Naive thymus-derived CD8-positive, alpha-beta T cell (primary cell): ENCODE results near the gene AQP2. TPM values are rescaled to one million over a fixed set of nuclear protein-coding genes. Genes with fewer than 3 reads are reported as not detected.
"Not testable (repeated sequence)": the region's sequence is repeated elsewhere in the genome, so short reads cannot be mapped to it uniquely, and the experiment has no call there.

Source experiments
- ATAC-seq, 2 donors: fragments of 150-1000 bp; cut with Tn5 transposase in 1 of 2; sonication (Bioruptor Pico), chemical (Tn5 transposase) in 1 of 2; 1 replicate in 1 of 2; 2 replicates in 1 of 2; pipeline ENCODE4 v1.10.0; 2021; ENCODE audit warnings: mild to moderate bottlenecking in 2 of 2, moderate library complexity in 2 of 2
- POLR2A ChIA-PET: fragments of 350-600 bp; sonication (Branson Sonifier 250); formaldehyde crosslinking; loops from one replicate; lab custom pipeline; 2021; ENCODE audit warnings: antibody characterized with exemption; lab: Charles Lee
- DNase-seq, 10 donors: peaks; one replicate each; pipeline versions ENCODE4 v3.0.0 to v3.0.0-alpha.2; 2020 to 2022
- H3K27ac Mint-ChIP-seq, 10 donors: one replicate each; pipeline ENCODE4 v1.8.0; 2020 to 2022; ENCODE audit warnings: mild to moderate bottlenecking in 10 of 10, mixed read lengths in 10 of 10, moderate library complexity in 4 of 10, inconsistent platforms in 1 of 10
- H3K27me3 Mint-ChIP-seq, 5 donors: one replicate each; pipeline ENCODE4 v1.8.0; 2021 to 2022; ENCODE audit warnings: mixed read lengths in 5 of 5
- H3K36me3 Mint-ChIP-seq, 3 donors: one replicate each; pipeline ENCODE4 v1.8.0; 2020 to 2022; ENCODE audit warnings: mixed read lengths in 3 of 3, mild to moderate bottlenecking in 2 of 3, inconsistent platforms in 1 of 3
- H3K4me1 Mint-ChIP-seq, 4 donors: one replicate each; pipeline ENCODE4 v1.8.0; 2021 to 2022; ENCODE audit warnings: mixed read lengths in 4 of 4
- H3K4me3 Mint-ChIP-seq, 10 donors: one replicate each; pipeline ENCODE4 v1.8.0; 2020 to 2022; ENCODE audit warnings: mild to moderate bottlenecking in 10 of 10, mixed read lengths in 10 of 10, moderate library complexity in 6 of 10, inconsistent platforms in 1 of 10
- H3K9me3 Mint-ChIP-seq, 9 donors: one replicate each; pipeline ENCODE4 v1.8.0; 2020 to 2022; ENCODE audit warnings: mixed read lengths in 9 of 9, mild to moderate bottlenecking in 3 of 9, inconsistent platforms in 1 of 9, moderate library complexity in 1 of 9
- polyA plus RNA-seq, 3 donors: library from polyadenylated mRNA; unstranded; fragments of 300-500 nt; fragmentation: Illumina TruSeq; gene quantifications; one replicate each; pipeline ENCODE4 v1.2.3, GENCODE V29; 2021
- total RNA-seq, 8 experiments: library from RNA in 2 of 8; stranded (reverse) in 2 of 8; gene quantifications; one replicate each; pipeline ENCODE4 v1.2.3 and lab custom pipeline; 2021 to 2026

The AQP2 gene
- total and polyA plus RNA-seq, 5 experiments from 2014 or later: not detected

GRCh38 chr12:49983892-49984291 lies 33.4 kb downstream of the AQP2 start:
- Mint-ChIP-seq H3K4me3 (no peak overlapping the region), H3K9me3 (no peaks in the 10 kb centered on the region)
- no peak for ATAC-seq

GRCh38 chr12:49984476-49985359 lies 34.2 kb downstream of the AQP2 start:
- ATAC-seq (no peak), DNase-seq (no peak)
- Mint-ChIP-seq H3K4me1 (no peaks in the 10 kb centered on the region), H3K27ac (no peak overlapping the region), H3K27me3 (no peaks in the 10 kb centered on the region), H3K4me3 (no peak overlapping the region), H3K36me3 (peaks cover 0 to 6% (median 5%) of the 10 kb centered on the region in 3 donors), H3K9me3 (no peaks in the 10 kb centered on the region)
- POLR2A ChIA-PET: no interaction called here

More at GRCh38 chr12:49983892-49984291, 33.4 kb downstream of the AQP2 start:
- peaks cover 0 to 5% (median 4%) of the 10 kb centered on the region in 3 donors for H3K36me3 Mint-ChIP-seq
- POLR2A ChIA-PET: no interaction called here
- no peaks in the 10 kb centered on the region for H3K27me3 Mint-ChIP-seq
- no peak for DNase-seq
- H3K27ac Mint-ChIP-seq: no peak overlapping the region
- no peaks in the 10 kb centered on the region for H3K4me1 Mint-ChIP-seq

GRCh38 chr12:49985981-49986380 lies 35.4 kb downstream of the AQP2 start:
- POLR2A ChIA-PET: no interaction called here
- DNase-seq: no peak
- ATAC-seq: no peak
- H3K36me3 Mint-ChIP-seq: peaks cover 0 to 14% (median 5%) of the 10 kb centered on the region in 3 donors
- no peaks in the 10 kb centered on the region for H3K27me3 Mint-ChIP-seq
- H3K4me1 Mint-ChIP-seq: no peaks in the 10 kb centered on the region
- no peak overlapping the region for H3K4me3 Mint-ChIP-seq
- H3K9me3 Mint-ChIP-seq: no peaks in the 10 kb centered on the region
- peak overlapping the region in 1 of 10 donors; percentile 23 for H3K27ac Mint-ChIP-seq

GRCh38 chr12:49986476-49986875 lies 35.9 kb downstream of the AQP2 start:
- H3K36me3 Mint-ChIP-seq: peaks cover 0 to 15% (median 5%) of the 10 kb centered on the region in 3 donors
- H3K27me3 Mint-ChIP-seq, H3K4me3 Mint-ChIP-seq, DNase-seq, H3K9me3 Mint-ChIP-seq, POLR2A ChIA-PET, ATAC-seq, H3K4me1 Mint-ChIP-seq: not testable (repeated sequence)
- H3K27ac Mint-ChIP-seq: peak overlapping the region in 1 of 10 donors; percentile 23

- Mint-ChIP-seq H3K27me3 (no peaks in the 10 kb centered on the region), H3K4me3 (no peak overlapping the region), H3K9me3 (no peaks in the 10 kb centered on the region), H3K27ac (peak overlapping the region in 1 of 10 donors; percentile 6), H3K4me1 (no peaks in the 10 kb centered on the region), H3K36me3 (peaks cover 1 to 26% (median 8%) of the 10 kb centered on the region in 3 donors)
- DNase-seq (no peak), ATAC-seq (no peak)
- POLR2A ChIA-PET: no interaction called here
Measured at GRCh38 chr12:49987625-49988303, 37.2 kb downstream of the AQP2 start.

GRCh38 chr12:49989400-49989799 lies 38.9 kb downstream of the AQP2 start:
- DNase-seq, H3K4me3 Mint-ChIP-seq, ATAC-seq, H3K4me1 Mint-ChIP-seq, H3K27ac Mint-ChIP-seq, POLR2A ChIA-PET, H3K9me3 Mint-ChIP-seq, H3K27me3 Mint-ChIP-seq: not testable (repeated sequence)
- peaks cover 9 to 41% (median 15%) of the 10 kb centered on the region in 3 donors for H3K36me3 Mint-ChIP-seq

- Mint-ChIP-seq H3K4me1 (no peaks in the 10 kb centered on the region), H3K27me3 (no peaks in the 10 kb centered on the region), H3K4me3 (no peak overlapping the region), H3K27ac (no peak overlapping the region), H3K9me3 (no peaks in the 10 kb centered on the region), H3K36me3 (peaks cover 10 to 49% (median 17%) of the 10 kb centered on the region in 3 donors)
- DNase-seq: no peak
- POLR2A ChIA-PET: no interaction called here
- no peak for ATAC-seq
Measured at GRCh38 chr12:49990273-49990672, 39.7 kb downstream of the AQP2 start.

GRCh38 chr12:49998453-49998852 lies 47.9 kb downstream of the AQP2 start:
- no peaks in the 10 kb centered on the region for H3K4me1 Mint-ChIP-seq
- no peaks in the 10 kb centered on the region for H3K27me3 Mint-ChIP-seq
- ATAC-seq: no peak
- no peaks in the 10 kb centered on the region for H3K9me3 Mint-ChIP-seq
- POLR2A ChIA-PET: interaction anchor here (0.5 kb wide), 1 partner anchor 294 kb away, joined by 3 read pairs; no protein-coding TSS in a partner anchor
- DNase-seq: no peak
- H3K4me3 Mint-ChIP-seq: no peak overlapping the region
- H3K36me3 Mint-ChIP-seq: peaks cover 7 to 80% (median 23%) of the 10 kb centered on the region in 3 donors
- no peak overlapping the region for H3K27ac Mint-ChIP-seq

GRCh38 chr12:50003595-50003994 lies 53.1 kb downstream of the AQP2 start:
- H3K4me3 Mint-ChIP-seq: no peak overlapping the region
- DNase-seq (no peak), ATAC-seq (no peak)
- POLR2A ChIA-PET: no interaction called here
- H3K36me3 Mint-ChIP-seq: peaks cover 0 to 49% (median 11%) of the 10 kb centered on the region in 3 donors
- H3K4me1 Mint-ChIP-seq: peaks cover 0 to 7% (median 0%) of the 10 kb centered on the region in 4 donors
- H3K27ac Mint-ChIP-seq: no peak overlapping the region
- no peaks in the 10 kb centered on the region for H3K9me3 Mint-ChIP-seq
- H3K27me3 Mint-ChIP-seq: no peaks in the 10 kb centered on the region

GRCh38 chr12:50004696-50005095 lies 54.2 kb downstream of the AQP2 start:
- no peaks in the 10 kb centered on the region for H3K27me3 Mint-ChIP-seq
- H3K4me1 Mint-ChIP-seq: peaks cover 0 to 7% (median 0%) of the 10 kb centered on the region in 4 donors
- no peak overlapping the region for H3K27ac Mint-ChIP-seq
- no peak overlapping the region for H3K4me3 Mint-ChIP-seq
- POLR2A ChIA-PET: no interaction called here
- no peak for DNase-seq
- no peak for ATAC-seq
- H3K36me3 Mint-ChIP-seq: peaks cover 0 to 38% (median 8%) of the 10 kb centered on the region in 3 donors
- no peaks in the 10 kb centered on the region for H3K9me3 Mint-ChIP-seq

GRCh38 chr12:50005175-50005574 lies 54.6 kb downstream of the AQP2 start:
- Mint-ChIP-seq H3K27ac (no peak overlapping the region), H3K27me3 (no peaks in the 10 kb centered on the region), H3K36me3 (peaks cover 0 to 35% (median 8%) of the 10 kb centered on the region in 3 donors), H3K4me1 (peaks cover 0 to 7% (median 0%) of the 10 kb centered on the region in 4 donors), H3K9me3 (no peaks in the 10 kb centered on the region), H3K4me3 (no peak overlapping the region)
- DNase-seq (no peak), ATAC-seq (no peak)
- POLR2A ChIA-PET: no interaction called here

- Mint-ChIP-seq H3K9me3 (no peaks in the 10 kb centered on the region), H3K27ac (peak overlapping the region in 1 of 10 donors; percentile 49), H3K4me1 (peaks cover 0 to 7% (median 0%) of the 10 kb centered on the region in 4 donors), H3K36me3 (peaks cover 0 to 26% (median 3%) of the 10 kb centered on the region in 3 donors), H3K4me3 (no peak overlapping the region), H3K27me3 (no peaks in the 10 kb centered on the region)
- no peak for ATAC-seq
- DNase-seq: no peak
- POLR2A ChIA-PET: no interaction called here
Measured at GRCh38 chr12:50006280-50006679, 55.7 kb downstream of the AQP2 start.
